ENCODE results near the gene MAFG.

MAFG gene

DNA sequence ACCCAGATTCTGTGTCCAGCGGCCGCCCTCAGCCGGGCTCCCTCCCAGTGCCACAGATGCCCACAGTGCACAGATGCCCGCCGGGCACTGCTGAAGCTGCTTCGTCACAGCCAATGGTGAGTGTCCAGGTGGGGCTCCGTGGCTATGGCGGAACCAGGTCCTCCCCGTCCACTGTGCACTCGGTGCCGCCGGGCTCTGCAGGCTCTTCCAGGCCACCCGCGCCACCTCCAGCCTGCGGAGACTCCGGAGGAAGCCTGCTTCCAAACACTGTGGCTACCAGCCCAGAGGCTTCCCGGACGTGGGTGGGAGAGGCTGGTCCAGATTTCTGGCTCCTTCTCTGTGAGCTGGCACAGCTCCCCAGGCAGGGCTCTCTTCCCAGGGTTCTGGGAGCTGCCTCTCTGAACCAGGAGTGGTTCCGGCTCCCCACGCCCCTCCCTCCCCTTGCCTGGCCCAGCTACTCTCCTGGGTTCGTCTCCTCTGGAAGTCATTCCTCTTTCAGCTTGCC is 12.4 kb upstream of the MAFG start:
- Histone ChIP-seq H3K27me3 (ENCODE audit: insufficient read depth, low read length) (no peaks in the 10 kb centered on the region), H2AFZ (ENCODE audit: low read depth, low read length) (no peak overlapping the region), H3K4me3 (ENCODE audit: low read length) (no peak overlapping the region), H3K4me1 (ENCODE audit: insufficient read depth, low read length) (peaks cover 20% of the 10 kb centered on the region), H3K9me3 (ENCODE audit: low read length) (no peaks in the 10 kb centered on the region), H3K36me3 (ENCODE audit: insufficient read depth, low read length) (no peaks in the 10 kb centered on the region)

DNA sequence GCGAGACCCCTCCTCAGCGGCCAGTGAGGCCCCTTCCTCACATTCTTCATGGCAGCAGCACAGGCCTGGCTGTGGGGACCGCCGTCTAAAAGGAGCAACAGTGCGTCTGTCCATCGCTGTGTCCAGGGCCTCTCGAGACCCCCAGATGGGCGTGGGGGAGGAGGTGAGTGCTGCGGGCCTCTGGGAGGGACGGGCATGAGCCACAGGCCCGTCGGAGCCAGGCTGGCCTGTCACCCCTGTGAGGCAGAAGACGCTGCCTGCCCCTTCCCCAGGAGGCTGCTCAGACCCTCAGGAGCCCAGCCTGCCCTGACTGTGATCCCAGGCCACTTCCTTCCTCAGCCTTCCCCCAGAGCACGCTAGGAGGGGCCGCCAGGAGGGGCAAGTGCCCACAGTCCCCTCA is 11.7 kb upstream of the MAFG start:
- no peaks in the 10 kb centered on the region for H3K36me3 ChIP-seq (ENCODE audit: insufficient read depth, low read length)
- no peaks in the 10 kb centered on the region for H3K9me3 ChIP-seq (ENCODE audit: low read length)
- no peaks in the 10 kb centered on the region for H3K27me3 ChIP-seq (ENCODE audit: insufficient read depth, low read length)
- no peak overlapping the region for H3K4me3 ChIP-seq (ENCODE audit: low read length)
- H2AFZ ChIP-seq (ENCODE audit: low read depth, low read length): no peak overlapping the region
- H3K4me1 ChIP-seq (ENCODE audit: insufficient read depth, low read length): peaks cover 20% of the 10 kb centered on the region

DNA sequence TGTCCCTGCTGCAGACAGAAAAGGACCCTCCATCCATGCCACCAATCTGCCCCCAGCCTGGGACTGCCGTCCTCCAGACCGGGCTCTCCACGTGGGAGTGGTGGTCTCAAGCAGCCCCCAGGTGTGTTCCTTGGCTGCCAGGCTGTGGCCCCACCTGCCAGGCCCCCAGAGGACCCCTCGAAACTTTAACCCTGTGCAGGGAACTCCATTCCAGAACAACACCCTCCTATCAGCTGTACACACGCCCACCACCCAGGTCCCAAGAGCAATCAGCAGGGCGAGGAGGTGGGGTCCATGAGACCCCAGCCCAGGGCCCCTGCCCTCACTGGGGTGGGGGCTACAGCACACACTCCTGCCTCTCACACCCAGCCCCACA is 8.2 kb upstream of the MAFG start:
- Histone ChIP-seq H3K9me3 (ENCODE audit: low read length) (no peaks in the 10 kb centered on the region), H3K27me3 (ENCODE audit: insufficient read depth, low read length) (no peaks in the 10 kb centered on the region), H3K36me3 (ENCODE audit: insufficient read depth, low read length) (peaks cover 3% of the 10 kb centered on the region), H3K4me1 (ENCODE audit: insufficient read depth, low read length) (peaks cover 9% of the 10 kb centered on the region), H2AFZ (ENCODE audit: low read depth, low read length) (no peak overlapping the region), H3K4me3 (ENCODE audit: low read length) (no peak overlapping the region)

DNA sequence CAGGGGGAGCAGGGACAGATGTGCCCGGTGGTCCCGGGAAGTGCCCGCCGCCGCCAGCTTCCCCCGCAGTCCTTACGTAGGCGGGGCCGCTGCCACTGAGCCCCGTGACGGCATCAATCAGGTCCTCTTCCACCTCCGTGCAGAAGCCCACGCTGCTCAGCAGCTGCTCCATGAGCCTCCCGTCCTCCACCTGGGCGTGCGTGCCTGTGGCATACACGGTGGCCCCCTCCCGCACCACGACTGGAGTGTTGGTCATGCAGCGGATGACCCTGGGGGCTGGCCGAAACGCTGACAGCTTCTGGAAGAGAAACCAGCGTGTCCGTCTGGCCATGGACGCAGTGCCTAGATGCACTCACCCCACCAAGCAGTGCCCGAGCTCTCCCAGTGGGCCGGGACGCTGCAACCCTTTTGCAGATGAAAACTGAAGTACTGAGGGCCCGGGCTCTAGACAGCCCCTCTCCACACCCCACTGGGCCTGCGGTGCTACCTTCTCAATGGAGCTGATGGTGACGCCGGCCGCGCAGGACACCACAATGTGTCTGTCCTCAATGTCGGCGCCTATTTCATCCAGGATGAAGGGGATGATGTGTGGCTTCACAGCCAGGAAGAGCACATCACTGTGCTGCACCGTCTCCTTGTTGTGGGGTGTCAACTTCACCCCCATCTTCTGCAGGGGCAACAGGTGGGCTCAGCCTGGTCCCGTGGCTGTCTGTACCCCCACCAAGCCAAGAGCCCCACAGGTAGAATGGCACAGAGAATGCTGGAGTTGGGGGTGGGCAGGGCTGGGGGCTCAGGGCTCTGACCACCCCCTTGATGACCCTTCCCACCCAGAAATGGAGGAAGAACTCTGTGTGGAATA is 7.5 kb upstream of the MAFG start:
- H3K4me3 ChIP-seq (ENCODE audit: low read length): no peak overlapping the region
- peaks cover 3% of the 10 kb centered on the region for H3K36me3 ChIP-seq (ENCODE audit: insufficient read depth, low read length)
- H3K27me3 ChIP-seq (ENCODE audit: insufficient read depth, low read length): no peaks in the 10 kb centered on the region
- no peaks in the 10 kb centered on the region for H3K9me3 ChIP-seq (ENCODE audit: low read length)
- H2AFZ ChIP-seq (ENCODE audit: low read depth, low read length): no peak overlapping the region
- peaks cover 9% of the 10 kb centered on the region for H3K4me1 ChIP-seq (ENCODE audit: insufficient read depth, low read length)

DNA sequence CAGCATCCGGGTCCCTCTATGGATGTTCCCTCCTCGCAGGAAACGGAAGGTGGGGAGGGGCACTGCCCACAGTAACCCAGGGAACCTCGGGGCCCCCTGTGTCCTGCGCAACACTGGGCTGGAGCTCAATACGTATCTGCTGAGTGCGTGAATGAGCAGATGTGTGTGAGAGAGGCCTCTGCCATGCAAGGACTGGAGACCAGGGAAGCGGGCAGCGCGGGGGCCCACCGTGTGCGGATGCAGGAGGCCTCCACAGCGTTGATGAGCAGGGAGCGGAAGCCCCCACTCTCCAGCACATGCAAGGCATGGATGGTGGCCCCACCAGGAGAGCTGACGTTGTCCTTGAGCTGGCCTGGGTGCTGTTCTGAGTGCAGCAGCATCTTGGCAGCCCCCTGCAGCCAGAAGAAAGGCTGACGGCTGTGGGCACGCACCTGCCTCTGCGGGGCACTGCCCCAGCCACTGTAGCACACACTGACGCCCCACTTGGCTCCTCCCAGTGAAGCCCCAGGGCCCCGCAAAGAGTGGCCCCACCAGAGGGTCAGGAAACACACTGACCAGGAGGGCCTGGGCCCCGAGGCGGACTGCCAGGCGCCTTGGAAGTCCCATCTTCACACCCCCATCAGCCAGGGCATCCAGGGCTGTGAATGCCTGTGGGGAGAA is 6.7 kb upstream of the MAFG start:
- no peaks in the 10 kb centered on the region for H3K27me3 ChIP-seq (ENCODE audit: insufficient read depth, low read length)
- H2AFZ ChIP-seq (ENCODE audit: low read depth, low read length): no peak overlapping the region

DNA sequence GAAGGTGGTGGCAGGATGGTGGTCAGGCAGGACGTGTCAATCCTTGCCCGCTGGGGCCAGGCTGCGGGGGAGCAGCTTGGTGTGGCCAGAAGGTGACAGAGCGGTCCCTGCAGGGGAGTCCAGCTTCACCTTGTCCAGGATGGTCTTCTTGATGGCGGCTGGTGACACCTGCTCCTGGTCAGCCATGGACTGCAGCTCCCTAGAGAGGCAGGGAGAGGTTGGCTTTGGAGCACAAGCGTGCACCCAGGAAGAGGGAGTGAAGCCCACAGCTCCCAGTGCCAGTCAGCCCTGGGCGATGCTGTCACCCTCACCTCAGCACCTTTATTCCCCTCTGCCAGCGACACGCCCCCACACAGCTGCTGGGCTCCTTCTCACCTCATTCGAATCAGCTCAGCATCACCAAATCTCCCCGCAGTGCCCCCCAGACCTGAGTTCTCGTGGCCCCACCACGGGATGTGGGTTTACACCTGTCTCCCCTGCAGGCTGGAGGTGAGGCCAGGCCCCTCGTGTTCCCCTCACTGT is 5.7 kb upstream of the MAFG start:
- H3K4me1 ChIP-seq (ENCODE audit: insufficient read depth, low read length): peaks cover 10% of the 10 kb centered on the region
- no peak overlapping the region for H3K4me3 ChIP-seq (ENCODE audit: low read length)

More for the DNA sequence above, 6.7 kb upstream of the MAFG start:
- peaks cover 3% of the 10 kb centered on the region for H3K36me3 ChIP-seq (ENCODE audit: insufficient read depth, low read length)
- H3K4me1 ChIP-seq (ENCODE audit: insufficient read depth, low read length): peaks cover 7% of the 10 kb centered on the region
- H3K4me3 ChIP-seq (ENCODE audit: low read length): no peak overlapping the region
- H3K9me3 ChIP-seq (ENCODE audit: low read length): no peaks in the 10 kb centered on the region

DNA sequence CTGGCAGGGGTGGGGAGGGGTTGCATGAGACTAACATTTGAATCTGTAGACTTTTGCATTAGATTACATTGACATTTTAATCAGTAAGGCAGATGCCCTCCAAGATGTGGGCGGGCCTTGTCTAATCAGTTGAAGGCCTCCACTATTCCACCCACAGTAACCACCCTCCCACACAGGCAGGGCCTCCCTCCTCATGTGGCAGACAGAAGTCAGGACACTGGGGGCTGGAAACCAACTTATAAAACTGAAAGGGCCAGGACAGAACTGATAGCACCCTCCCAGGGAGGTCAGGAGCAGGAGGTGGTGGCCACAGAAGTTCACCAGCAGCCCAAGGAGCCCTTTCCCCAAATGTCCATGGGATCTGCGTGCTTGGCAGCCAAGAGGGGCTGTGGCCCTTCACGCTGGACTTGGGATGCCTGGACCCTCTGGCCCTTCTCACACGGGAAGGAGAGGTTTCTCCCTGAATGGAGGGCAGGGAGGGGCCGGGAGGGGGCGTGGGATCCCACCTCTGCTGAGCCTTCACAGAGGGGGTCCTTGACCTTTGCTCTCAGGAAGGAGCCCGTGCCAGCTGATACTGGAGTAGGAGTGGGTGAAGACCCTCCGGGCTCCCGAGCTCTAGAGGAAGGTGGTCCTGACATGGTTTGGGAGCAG is 4.9 kb upstream of the MAFG start:
- H3K9me3 ChIP-seq (ENCODE audit: low read length): no peaks in the 10 kb centered on the region
- peaks cover 10% of the 10 kb centered on the region for H3K4me1 ChIP-seq (ENCODE audit: insufficient read depth, low read length)

More for the DNA sequence above, 5.7 kb upstream of the MAFG start:
- no peaks in the 10 kb centered on the region for H3K27me3 ChIP-seq (ENCODE audit: insufficient read depth, low read length)
- H3K9me3 ChIP-seq (ENCODE audit: low read length): no peaks in the 10 kb centered on the region
- H2AFZ ChIP-seq (ENCODE audit: low read depth, low read length): no peak overlapping the region
- peaks cover 3% of the 10 kb centered on the region for H3K36me3 ChIP-seq (ENCODE audit: insufficient read depth, low read length)

DNA sequence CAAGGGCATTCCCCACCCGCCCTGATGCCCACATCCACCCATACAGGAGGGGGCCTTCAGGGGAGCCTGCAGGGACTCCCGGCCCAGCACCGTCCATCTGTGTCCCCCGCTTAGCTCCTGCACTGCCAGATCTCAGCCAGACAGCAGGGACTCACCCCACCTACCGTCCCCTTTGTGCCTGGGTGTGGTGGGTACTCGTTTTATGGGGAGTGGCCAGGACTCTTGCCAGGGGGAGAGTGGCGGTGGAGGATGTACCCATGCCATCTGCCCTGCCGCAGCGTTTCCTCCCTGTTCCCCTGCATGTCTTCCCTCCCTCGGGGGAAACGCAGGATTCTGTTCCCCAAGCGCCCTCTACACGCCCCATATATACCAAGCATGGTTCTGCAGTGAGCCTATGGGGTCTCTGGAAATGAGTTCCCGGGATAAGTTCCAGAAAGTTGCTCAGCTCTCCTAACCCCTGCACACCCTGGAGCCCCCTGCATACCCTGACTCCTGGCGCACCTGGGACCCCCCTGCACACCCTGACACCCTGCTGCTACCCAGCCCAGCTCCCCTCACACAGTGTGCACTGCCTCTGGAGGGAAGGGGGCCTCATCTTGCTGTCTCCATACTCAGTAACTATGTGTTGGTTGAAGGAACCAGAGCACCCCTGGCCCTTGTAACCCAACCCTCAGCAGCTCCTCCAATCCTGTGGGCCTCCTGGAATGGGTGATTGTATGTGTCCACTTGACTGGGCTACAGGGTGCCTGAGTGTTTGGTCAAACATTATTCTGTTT is 4.2 kb upstream of the MAFG start:
- no peaks in the 10 kb centered on the region for H3K27me3 ChIP-seq (ENCODE audit: insufficient read depth, low read length)
- peaks cover 3% of the 10 kb centered on the region for H3K36me3 ChIP-seq (ENCODE audit: insufficient read depth, low read length)
- H3K4me3 ChIP-seq (ENCODE audit: low read length): no peak overlapping the region

More for the DNA sequence above, 4.9 kb upstream of the MAFG start:
- Histone ChIP-seq H3K36me3 (ENCODE audit: insufficient read depth, low read length) (peaks cover 3% of the 10 kb centered on the region), H3K27me3 (ENCODE audit: insufficient read depth, low read length) (no peaks in the 10 kb centered on the region), H3K4me3 (ENCODE audit: low read length) (no peak overlapping the region), H2AFZ (ENCODE audit: low read depth, low read length) (no peak overlapping the region)

DNA sequence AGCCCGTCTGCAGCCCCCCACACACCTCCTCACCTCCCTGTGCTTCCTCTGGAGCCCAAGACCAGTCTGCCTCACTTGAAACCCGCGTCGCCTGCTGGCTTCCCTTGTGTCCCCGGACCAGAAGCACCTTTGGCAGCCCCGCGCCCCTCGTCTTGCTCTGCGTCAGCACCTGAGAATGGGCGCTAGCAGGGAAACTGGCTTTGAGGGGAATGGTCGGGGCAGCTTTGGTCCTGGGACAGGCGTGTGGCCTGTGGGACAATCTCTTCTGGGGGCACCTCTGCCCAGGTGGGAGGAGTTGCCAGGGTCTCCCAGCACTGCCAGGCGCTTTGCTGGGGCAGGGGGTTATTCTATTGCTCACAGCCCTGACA is 3.6 kb upstream of the MAFG start:
- H3K4me1 ChIP-seq (ENCODE audit: insufficient read depth, low read length): peaks cover 8% of the 10 kb centered on the region
- H3K36me3 ChIP-seq (ENCODE audit: insufficient read depth, low read length): peaks cover 3% of the 10 kb centered on the region
- no peaks in the 10 kb centered on the region for H3K9me3 ChIP-seq (ENCODE audit: low read length)
- H3K27me3 ChIP-seq (ENCODE audit: insufficient read depth, low read length): no peaks in the 10 kb centered on the region
- no peak overlapping the region for H3K4me3 ChIP-seq (ENCODE audit: low read length)
- no peak overlapping the region for H2AFZ ChIP-seq (ENCODE audit: low read depth, low read length)

More for the DNA sequence above, 4.2 kb upstream of the MAFG start:
- peaks cover 9% of the 10 kb centered on the region for H3K4me1 ChIP-seq (ENCODE audit: insufficient read depth, low read length)
- H2AFZ ChIP-seq (ENCODE audit: low read depth, low read length): no peak overlapping the region
- H3K9me3 ChIP-seq (ENCODE audit: low read length): no peaks in the 10 kb centered on the region

DNA sequence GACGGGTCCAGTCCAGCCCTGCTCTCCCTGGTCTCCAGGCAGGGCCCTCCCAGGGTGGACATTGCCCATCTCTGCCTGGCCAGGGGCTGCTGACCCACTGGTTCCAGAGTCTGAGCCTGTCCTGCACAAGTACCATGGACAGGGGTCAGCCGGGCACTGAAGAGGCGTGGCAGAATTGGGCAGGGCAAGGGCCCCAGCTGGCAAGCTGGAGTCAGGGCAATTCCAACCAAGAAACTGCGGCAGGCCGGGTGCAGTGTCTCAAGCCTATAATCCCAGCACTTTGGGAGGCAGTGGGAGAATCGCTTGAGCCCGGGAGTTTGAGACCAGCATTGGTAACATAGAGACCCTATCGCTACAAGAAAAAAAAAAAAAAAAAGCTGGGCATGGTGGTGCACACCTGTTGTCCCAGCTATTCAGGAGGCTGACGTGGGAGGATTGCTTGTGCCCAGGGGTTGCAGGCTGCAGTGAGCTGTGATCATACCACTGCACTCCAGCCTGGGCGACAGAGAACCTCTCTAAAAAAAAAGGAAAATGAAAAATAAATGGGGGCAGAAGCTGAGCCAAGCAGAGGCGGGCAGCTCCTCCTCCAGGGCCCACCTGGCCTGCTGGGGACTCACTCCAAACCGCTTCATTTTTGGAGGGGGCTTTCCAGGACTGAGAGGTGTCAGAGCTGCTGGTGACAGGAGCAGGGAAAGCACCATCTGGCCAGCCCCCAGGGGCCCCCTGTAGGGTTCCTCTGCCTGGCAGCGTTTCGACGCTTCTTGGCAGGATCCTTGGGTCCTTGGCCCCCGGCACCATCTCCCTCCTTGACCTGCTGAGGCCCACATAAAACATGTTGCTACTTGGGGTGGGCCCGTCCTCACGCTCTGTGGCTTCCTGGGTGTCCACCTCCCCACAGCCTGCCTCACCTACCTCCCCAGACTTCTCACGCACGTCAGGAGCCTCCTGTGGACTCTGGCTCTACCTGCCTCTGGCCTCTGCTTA is 2.9 kb upstream of the MAFG start:
- Histone ChIP-seq H3K36me3 (ENCODE audit: insufficient read depth, low read length) (peaks cover 3% of the 10 kb centered on the region), H3K4me1 (ENCODE audit: insufficient read depth, low read length) (peaks cover 12% of the 10 kb centered on the region), H3K9me3 (ENCODE audit: low read length) (no peaks in the 10 kb centered on the region), H3K4me3 (ENCODE audit: low read length) (no peak overlapping the region), H2AFZ (ENCODE audit: low read depth, low read length) (no peak overlapping the region), H3K27me3 (ENCODE audit: insufficient read depth, low read length) (no peaks in the 10 kb centered on the region)

DNA sequence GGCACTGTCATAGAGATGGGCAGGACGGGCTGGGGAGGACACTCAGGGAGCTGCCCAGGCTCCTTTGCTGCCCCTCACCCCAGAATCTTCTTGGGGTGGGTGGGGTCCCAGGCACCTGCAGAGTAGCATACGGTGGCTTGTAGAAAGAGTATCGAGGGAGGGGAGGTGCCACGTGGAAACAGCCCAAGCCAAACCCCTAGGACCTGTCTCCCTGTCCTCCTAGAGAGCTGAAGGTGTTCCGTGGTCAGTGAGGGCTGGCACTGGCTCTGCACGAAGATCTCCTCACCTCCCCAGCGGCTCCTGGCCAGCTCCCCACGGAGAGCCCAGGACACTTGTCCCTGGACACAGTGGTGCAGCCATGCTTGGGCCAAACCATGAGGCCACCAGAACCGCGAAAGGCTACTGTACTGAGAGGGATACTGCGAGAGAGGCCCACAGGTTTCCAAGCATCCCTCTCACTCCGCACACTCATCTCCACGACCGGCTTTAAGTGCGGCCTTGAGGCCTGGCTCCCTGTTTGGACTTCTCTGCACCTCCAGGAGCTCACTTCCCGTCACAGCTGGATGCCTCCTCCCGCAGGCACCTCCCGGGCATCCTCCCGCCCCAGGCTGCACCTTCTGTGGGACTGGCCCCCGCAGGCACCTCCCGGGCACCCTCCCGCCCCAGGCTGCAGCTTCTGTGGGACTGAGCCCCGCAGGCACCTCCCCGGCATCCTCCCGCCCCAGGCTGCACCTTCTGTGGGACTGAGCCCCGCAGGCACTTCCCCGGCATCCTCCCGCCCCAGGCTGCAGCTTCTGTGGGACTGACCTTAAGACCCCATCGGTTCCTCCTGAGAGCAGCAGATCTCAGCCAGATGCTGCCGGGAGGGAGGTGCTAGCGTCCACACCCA is 2.0 kb upstream of the MAFG start:
- H3K27me3 ChIP-seq (ENCODE audit: insufficient read depth, low read length): no peaks in the 10 kb centered on the region
- H3K9me3 ChIP-seq (ENCODE audit: low read length): no peaks in the 10 kb centered on the region
- no peak overlapping the region for H2AFZ ChIP-seq (ENCODE audit: low read depth, low read length)
- H3K4me3 ChIP-seq (ENCODE audit: low read length): no peak overlapping the region
- peaks cover 20% of the 10 kb centered on the region for H3K4me1 ChIP-seq (ENCODE audit: insufficient read depth, low read length)
- H3K36me3 ChIP-seq (ENCODE audit: insufficient read depth, low read length): peaks cover 3% of the 10 kb centered on the region
